ENCODE data around the gene SSR3.

Gene SSR3

GRCh38 chr3:156559321-156559720, 4.4 kb upstream of the SSR3 start:
- DNase-seq (ENCODE audit: low spot score) = no peak
- in situ Hi-C loops (cut with MboI; ENCODE audit: low sequenced_read_pairs, unreplicated experiment) = no loop called here
- no peak for TF ChIP-seq CTCF (IDR thresholded peaks at IDR 0.05; ENCODE audit: borderline replicate concordance, control extremely low read depth, extremely low read depth, insufficient read depth, missing control alignments)

GRCh38 chr3:156558389-156558788, 3.5 kb upstream of the SSR3 start:
- DNase-seq (ENCODE audit: low spot score) = no peak
- in situ Hi-C loops (cut with MboI; ENCODE audit: low sequenced_read_pairs, unreplicated experiment) = no loop called here
- TF ChIP-seq CTCF (IDR thresholded peaks at IDR 0.05; ENCODE audit: borderline replicate concordance, control extremely low read depth, extremely low read depth, insufficient read depth, missing control alignments) = no peak

GRCh38 chr3:156554515-156554841, 439 bp downstream of the SSR3 start:
- in situ Hi-C loops (cut with MboI; ENCODE audit: low sequenced_read_pairs, unreplicated experiment) = no loop called here
- no peak for DNase-seq (ENCODE audit: low spot score)
- TF ChIP-seq CTCF (IDR thresholded peaks at IDR 0.05; ENCODE audit: borderline replicate concordance, control extremely low read depth, extremely low read depth, insufficient read depth, missing control alignments) = no peak

- in situ Hi-C loops (cut with MboI; ENCODE audit: low sequenced_read_pairs, unreplicated experiment) = no loop called here
- DNase-seq (ENCODE audit: low spot score) = no peak
- no peak for TF ChIP-seq CTCF (IDR thresholded peaks at IDR 0.05; ENCODE audit: borderline replicate concordance, control extremely low read depth, extremely low read depth, insufficient read depth, missing control alignments)
Observed at GRCh38 chr3:156553705-156554356, 1.1 kb downstream of the SSR3 start.

GRCh38 chr3:156552973-156553372, 1.9 kb downstream of the SSR3 start:
- no peak for TF ChIP-seq CTCF (IDR thresholded peaks at IDR 0.05; ENCODE audit: borderline replicate concordance, control extremely low read depth, extremely low read depth, insufficient read depth, missing control alignments)
- no peak for DNase-seq (ENCODE audit: low spot score)
- in situ Hi-C loops (cut with MboI; ENCODE audit: low sequenced_read_pairs, unreplicated experiment) = no loop called here

- in situ Hi-C loops (cut with MboI; ENCODE audit: low sequenced_read_pairs, unreplicated experiment) = no loop called here
- no peak for TF ChIP-seq CTCF (IDR thresholded peaks at IDR 0.05; ENCODE audit: borderline replicate concordance, control extremely low read depth, extremely low read depth, insufficient read depth, missing control alignments)
- no peak for DNase-seq (ENCODE audit: low spot score)
Observed at GRCh38 chr3:156551746-156552145, 3.2 kb downstream of the SSR3 start.

Measured in GM13976 (cell line).